ENCODE measurements around the gene RNF151.
"Not testable (repeated sequence)": the region's sequence is repeated elsewhere in the genome, so short reads cannot be mapped to it uniquely, and the experiment has no call there.

RNF151 gene

DNA sequence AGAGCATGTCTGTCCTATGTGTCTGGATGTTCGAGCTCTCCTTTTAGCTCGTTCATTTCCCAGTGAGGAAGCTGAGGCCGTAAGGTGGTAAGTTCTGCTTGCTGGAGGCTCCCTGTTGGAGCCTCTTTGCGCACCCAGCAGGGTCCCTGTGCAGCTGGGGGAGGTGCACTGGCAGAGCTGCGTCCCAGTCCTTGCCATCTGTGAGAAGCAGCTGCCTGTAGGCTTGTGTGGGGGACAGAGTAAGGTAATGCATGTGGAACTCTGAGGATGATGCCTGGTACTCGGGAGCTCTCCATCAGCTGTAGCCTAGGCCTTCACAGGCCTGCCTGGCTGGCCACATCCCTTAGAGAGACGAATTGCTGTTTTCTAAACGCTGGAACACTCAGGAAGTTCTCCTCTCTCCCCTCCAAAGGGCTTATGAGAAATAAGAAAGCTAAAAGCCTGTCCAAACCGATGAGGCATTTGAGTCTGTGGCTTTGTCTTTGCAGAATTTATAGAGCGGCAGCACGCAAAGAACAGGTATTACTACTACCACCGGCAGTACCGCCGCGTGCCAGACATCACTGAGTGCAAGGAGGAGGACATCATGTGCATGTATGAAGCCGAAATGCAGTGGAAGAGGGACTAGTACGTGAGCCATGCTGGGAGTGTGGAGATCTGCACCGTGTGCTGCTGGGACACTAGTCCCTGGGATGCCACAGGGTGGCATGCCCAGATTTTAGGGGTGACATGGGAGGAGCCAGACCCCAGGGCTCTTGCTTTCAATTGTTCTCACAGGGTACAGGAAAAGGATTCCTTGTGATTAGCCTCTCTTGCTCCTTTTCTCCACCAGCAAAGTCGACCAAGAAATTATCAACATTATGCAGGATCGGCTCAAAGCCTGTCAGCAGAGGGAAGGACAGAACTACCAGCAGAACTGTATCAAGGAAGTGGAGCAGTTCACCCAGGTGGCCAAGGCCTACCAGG is 5.7 kb upstream of the RNF151 start:
- DNase-seq: no peak

DNA sequence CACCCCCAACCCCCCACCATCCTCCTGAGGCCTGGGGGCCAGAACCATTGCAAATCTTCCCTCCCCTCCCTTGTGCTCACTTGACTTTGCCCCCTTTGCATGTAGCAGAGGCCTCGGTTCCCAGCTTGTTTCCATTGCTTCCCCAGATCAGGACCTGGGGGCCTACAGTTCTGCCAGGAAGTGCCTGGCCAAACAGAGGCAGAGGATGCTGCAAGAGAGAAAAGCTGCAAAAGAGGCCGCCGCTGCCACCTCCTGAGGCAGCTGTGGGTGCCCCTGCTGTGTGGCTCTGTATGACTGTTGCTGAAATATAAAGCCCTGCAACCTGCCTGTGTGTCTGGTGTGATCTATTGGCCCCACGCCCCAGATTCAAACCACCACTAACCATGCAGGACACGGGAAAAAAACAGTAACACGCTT is 5.0 kb upstream of the RNF151 start:
- DNase-seq: no peak

GRCh38 chr16:1962161-1963153 is 4.2 kb upstream of the RNF151 start:
- DNase-seq: not testable (repeated sequence)

DNA sequence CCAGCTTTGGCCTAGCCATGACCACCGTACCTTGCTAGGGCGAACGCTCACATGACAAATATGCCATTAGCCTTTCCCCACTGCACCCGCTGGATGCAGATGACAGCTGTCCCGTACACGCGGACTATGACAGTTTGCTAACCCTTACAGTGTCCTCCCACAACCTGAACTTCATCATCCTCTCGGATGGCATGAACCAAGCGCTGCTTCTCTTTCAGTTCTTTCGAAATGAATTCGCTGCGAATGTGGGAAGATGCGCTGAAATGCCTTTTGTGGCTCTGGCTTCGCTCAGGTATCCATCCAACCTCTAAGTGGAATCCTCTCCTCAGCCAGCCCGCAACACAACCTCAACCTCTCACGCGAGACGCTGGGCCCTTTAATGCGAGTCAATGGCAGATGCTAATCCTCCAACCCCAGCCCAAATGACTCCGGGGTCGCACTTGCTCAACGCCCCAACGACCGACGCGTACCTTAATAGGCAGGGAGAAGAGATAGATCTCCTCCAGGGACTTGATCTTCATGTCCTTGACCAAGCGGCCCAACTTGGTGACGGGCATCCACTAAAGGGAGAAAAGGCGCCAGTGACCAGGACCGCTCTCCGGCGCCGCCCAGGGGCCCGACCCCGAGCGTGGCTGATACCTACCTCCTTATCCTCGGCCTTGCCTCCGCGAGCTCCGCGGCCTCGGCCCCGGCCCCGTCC is 2.7 kb upstream of the RNF151 start:
- DNase-seq: no peak

GRCh38 chr16:1964506-1965395 is 1.9 kb upstream of the RNF151 start, which contains the start of gene RPS2:
Gene RPS2 (minus strand): TSS chr16:1964826. CDS start chr16:1964625, 201 bp downstream.
- DNase-seq: peak; percentile 98

DNA sequence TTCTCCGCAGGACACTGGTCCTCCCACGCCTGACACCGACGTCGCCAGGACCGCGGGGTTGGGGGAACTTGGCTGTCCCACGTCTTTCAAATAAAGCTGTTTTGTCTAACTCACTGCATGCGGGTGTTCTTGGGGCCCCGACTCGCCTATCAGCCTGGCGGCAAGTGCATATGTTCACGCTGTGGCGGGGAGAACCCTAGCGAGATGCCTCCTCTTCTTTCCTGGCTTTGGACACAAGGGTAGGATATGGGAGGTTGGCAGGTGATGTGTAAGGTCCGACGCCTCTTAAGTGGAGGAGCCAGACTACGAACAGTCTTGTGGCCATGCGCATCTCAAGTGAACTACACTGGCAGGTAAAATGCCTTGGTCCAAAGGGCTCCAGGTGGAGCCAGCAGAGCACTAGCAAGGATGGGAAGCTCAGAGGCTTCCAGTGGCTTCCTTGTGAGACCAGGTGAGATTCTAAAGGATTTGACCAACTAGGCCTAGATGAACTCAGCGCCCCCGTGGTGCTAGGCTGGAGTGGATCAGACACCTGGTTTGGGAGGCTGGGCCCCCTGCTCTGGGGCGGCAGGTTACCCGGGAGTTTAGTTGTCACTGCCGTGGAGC is 1.2 kb upstream of the RNF151 start:
- DNase-seq: no peak

DNA sequence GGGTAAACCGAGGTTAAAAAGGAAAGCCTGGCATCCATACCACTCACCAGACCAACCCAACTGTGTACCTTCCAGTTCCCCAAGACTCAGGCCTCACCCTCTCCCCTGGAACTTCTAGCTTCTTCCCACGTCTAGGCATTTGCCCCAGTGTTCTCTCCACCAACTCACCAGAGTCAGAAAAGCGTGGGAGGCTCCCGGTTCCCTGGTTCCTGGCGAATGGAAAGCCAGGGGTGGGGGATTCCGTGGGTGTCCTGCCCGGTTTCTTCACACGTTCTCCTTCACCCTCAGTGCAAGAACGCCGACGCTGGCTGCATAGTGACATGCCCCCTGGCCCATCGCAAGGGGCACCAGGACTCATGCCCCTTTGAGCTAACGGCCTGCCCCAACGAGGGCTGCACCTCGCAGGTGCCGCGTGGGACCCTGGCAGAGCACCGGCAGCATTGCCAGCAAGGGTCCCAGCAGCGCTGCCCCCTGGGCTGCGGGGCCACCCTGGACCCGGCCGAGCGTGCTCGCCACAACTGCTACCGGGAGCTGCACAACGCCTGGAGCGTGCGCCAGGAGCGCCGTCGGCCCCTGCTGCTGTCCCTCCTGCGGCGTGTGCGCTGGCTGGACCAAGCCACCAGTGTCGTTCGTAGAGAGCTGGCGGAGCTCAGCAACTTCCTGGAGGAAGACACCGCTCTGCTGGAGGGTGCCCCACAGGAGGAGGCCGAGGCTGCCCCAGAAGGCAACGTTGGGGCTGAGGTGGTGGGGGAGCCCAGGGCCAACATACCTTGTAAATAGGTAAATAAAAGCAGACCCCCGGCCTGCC is 1.7 kb downstream of the RNF151 start:
- no peak for DNase-seq

DNA sequence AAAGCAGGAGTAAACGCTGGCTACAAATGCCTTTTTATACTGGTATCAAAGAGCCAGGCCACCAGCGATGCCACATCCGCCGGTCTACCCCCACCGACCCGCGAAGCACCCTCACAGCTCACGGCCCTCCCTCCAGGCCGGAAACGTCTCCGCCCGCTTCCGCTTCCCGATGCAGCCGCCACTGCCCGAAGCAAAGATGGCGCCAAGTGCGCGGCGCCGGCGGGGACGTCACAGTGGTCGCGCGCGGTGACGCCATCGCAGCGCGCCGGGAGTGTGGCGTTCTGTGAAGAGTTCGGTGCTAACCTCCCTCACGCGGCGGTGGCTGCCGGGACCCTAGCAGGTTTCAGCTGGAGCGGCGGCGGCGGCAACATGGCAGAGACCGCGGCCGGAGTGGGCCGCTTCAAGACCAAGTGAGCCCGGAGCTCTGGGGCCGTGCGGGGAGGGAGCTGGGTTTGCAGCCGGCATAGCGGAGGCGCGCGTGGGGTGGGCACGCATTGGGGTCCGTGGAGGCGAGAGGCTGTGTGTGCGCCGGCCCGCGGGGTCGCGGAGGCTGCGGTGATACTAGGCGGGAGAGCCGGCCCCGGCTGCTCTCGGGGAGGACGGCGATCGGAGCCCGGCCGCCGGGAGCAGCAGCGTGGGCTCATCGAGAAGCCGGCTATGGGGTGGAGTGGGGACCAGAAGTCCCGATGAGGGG is 5.3 kb downstream of the RNF151 start, which contains the start of gene TBL3:
TBL3 (plus strand) TSS at position 258 of the 694 bp plus-strand sequence; CDS start at position 370, 112 bp downstream.
- peak; percentile 98 for DNase-seq

GRCh38 chr16:1972490-1972877 is 5.8 kb downstream of the RNF151 start:
- no peak for DNase-seq

DNA sequence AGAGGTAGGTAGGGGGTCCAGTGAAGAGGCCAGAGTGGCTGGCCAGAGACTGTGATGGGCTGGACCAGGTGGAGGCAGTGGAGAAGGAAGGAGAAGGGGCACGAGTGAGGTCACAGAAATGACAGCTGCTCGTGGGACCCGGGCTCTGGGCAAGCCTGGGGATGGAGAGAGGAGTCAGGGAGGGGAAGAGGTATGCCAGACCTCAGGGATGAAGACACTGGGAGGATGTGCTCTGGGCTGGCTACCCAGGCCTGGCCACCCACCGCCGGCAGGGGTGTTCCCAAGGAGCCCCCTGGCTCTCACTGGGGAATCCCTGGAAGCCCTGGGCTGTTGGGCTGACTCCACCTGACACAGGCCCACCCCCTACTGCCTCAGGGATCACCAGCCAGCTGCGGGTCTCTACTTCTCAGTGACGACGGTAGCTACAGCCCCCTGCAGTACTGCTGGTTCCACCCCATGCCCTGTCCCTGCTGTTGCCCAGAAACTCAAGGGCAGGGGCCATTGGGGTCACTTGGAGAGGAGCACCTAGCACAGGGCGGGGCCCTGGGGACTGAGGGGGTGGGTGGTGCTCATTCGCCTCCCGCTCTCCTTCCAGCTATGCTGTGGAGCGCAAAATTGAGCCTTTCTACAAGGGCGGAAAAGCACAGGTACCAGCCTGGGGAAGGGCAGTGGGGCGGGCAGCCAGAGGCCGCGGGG is 7.0 kb downstream of the RNF151 start:
- no peak for DNase-seq

- no peak for DNase-seq
Measured at GRCh38 chr16:1974157-1975070, 7.8 kb downstream of the RNF151 start.

GRCh38 chr16:1975432-1976215 is 9.0 kb downstream of the RNF151 start:
- no peak for DNase-seq

GRCh38 chr16:1976216-1976520 is 9.5 kb downstream of the RNF151 start:
- DNase-seq: no peak

- DNase-seq: no peak
Measured at GRCh38 chr16:1976951-1977874, 10.6 kb downstream of the RNF151 start.

- DNase-seq: no peak
Measured at GRCh38 chr16:1977875-1978268, 11.2 kb downstream of the RNF151 start.
